Measurements from ENCODE around the gene PCARE.

PCARE gene

DNA sequence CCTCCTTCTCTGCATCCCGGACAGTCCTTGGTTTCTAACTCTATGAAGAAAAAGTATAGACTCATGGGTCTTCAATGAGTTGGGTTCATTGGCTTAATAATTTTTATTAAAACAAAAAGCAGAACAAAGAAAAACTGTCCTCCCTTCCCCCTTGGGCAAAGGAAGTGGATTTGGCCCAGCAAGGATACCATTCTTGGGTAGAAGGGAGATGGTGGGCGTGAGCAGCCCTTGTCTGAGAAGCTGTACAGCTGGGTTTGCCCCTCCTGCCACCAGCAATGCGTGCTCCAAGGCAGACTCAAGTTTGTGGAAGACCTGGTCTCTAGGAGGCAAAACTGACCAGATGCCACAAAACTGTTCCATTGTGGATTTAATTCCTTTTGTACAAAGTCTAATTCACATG is 12.7 kb downstream of the PCARE start:
- DNase-seq = no peak

DNA sequence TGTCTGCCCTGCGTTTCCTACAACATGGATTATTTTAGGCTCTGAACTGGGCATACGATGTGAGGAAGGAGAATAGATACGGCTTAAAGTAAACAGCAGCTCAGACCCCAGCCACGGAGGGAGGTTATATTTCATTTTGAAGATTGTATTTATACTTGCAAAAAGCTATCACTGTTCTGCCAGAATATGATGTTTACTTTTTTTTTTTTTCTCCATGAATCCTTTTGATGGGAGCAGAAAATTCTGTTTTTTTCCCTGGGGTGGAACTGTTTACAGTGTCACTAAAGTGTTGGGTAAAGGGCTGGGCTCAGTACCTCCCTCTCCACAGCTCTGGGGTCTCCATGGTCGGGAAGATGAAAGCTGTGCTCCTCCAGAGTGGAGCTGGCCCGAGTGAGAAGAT is 13.1 kb downstream of the PCARE start:
- no peak for DNase-seq

DNA sequence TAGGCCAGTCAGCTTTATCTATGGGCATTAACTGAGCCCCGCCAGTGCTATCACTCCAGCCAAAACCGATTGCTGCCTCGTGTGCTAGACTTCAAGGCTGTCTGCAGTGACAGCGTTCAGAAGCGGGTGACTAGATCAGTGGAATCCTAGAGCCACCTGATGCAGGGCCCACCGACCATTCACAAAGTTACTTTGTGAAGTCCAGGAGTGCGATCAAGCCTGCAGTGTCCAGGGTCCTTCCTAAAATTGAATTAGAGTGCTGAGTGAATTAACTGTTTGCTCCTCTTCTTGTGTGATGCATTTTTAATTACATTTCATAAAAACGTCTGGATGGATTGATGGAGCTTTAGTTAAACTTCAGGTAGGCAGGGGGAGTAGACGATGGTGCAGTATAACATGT is 13.9 kb downstream of the PCARE start:
- DNase-seq = no peak

DNA sequence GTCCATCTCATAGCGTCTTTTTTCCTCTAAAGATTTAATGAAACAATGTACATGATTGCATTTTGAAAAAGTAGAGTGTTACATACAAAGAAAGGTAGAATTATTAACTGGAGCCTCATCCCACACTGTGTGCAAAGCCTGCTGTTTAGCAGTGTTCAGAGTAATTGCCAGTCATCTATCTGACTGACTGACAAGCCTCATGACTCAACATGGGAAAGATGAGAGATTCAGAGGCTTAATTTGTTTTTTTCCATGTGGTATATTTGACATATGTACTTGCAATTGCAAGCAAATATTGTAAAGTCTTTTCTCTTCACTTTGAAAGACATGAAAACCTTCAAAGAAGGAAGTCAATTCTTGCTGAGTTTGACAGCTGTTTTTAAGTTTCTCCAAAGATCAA is 14.7 kb downstream of the PCARE start:
- no peak for DNase-seq

DNA sequence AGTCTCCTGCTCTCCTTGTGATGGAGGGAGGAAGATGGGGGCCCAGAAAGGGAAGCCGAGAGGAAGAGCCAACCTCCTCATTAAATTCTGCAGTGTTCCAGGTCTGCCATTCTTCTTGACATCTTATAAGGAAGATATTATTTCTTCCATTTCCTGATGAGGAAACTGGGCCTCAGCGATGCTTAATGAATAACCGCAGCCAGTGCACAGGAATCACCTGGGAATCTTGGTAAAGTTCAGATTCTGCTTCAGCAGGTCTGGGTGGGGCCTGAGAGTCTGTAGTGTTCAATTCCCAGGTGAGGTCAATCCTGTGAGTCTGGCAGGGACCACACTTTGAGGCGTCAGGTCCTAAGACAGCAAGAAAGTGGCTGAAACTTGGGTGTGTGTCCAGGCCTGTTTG is 17.3 kb downstream of the PCARE start:
- no peak for DNase-seq

DNA sequence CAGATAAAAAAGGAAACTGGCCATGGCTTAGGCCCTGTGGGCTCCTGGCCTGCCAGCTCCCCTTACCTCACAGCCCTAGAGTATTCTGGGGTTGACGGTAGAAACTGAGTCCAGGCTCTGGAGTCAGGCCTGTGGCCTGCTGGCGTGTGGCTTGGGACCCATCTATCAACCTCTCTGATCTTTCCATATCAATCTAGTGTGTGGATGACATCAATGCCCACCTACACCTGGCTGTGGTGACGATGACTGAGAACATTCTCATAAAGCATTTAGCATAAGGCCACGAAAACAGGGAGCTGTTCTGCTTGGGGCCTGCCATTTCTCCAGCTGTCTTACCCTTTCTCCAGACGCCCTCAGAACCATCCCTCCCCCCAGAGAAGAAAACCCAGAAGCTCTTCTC is 17.9 kb downstream of the PCARE start:
- DNase-seq = no peak

DNA sequence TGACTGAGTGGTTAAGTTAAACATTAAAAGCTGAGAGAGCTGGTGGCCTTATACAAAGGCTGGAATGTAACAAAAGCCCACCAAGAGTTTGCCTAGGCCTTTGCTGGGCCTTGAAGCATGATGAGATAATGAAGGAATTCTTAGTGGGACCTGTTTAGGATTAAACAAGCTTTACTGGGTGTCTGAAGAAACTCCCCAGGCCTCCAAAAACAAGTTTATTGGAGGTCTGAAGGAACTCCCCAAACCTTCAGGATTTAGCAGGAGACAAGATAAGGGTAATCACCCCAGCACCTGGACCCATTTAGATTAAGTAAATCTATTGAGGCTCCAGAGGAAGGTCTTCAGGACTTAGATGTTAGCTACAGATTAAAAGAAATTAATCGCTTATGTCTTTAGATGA is 18.7 kb downstream of the PCARE start:
- no peak for DNase-seq

DNA sequence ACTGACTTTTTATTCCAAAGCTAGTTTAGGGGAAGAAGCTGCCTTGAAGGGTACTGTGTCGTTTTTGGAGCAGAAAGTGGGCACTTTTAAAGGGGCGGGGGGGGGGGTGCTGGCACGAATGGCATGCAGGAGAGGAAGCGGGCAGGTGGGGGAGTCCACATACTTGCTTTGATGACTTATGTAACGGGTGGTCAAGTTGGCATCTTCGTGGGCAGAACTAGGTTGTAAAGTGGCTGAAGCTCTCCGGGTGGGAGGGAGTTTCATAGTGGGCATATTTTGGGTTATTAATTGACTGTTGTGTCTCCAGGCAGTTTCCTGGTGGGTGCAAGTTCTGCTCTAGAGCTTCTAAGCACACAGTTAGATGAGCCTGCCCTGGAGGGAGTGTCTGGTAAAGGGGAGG is 19.9 kb downstream of the PCARE start:
- no peak for DNase-seq

DNA sequence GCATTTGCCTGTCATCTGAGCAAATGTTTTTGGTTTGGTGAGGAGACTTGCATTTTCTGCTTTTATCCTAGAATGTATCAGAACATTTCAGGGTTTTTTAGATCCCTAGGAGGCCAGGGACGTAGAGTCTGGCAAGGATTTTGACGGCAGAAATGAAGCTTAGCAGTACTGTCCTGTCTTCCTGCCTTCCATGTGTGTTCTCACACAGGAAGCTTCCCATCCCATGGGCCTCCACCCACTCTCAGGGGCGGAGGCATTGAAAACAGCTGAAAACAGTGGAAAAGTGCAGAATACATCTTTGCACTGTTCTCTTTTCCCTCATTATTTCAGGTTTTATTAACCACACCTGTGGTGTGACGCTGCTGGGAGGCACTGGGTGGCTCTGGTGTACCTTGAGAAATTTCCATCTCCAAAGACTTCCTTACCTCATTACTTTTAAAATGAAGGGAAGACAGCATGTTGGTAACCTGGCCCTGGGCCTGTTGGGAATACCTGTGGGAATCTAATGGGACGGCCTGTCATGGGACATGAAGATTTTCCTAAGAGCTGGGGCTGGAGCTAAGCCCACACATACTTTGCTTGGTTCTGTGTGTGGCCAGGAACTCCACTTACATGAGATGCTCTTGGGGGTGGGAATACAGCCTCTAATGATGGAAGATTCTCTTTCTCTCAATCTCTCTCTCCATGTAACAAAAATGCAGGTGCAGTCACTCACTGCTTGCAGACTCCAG is 20.5 kb downstream of the PCARE start:
- DNase-seq = no peak

DNA sequence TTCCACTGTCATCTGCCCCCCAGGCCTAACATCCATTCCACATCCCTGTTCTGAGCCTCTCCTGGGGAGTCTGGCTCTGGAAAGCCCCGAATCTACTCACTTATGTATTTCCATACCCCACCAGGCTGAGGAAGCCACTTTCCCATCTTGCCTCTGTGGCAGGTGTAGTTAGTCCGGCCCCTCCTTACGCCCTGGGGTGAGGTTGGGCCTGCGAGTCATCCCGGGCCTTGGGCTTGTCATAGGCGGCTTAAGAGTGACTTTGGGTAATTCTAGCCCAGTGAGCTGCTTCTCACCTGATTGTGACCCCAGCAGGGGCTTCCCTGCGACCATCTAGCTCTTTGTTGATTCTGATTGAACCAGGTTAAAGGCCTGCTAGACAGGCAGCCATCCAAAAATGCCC is 21.1 kb downstream of the PCARE start:
- DNase-seq = no peak

DNA sequence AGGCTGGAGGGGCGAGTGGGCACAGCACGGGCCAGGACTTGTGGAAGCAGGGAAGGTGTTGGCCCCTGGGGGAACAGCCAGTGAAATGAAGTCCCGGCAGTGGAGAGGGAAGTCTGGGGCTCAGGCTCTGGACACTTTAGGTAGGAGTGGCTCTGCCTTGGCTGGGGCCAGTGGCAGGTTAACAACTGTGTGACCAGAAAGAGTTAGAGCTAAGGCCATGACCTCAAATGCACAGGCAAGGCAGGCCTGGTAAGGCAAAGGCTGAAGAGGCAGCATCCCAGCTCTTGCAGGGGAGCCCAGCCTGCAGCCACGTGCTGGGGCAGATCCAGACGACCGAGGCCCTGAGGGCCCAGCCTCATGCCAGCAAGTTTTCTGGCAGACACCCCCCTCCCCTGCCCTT is 21.5 kb downstream of the PCARE start:
- DNase-seq = no peak

DNA sequence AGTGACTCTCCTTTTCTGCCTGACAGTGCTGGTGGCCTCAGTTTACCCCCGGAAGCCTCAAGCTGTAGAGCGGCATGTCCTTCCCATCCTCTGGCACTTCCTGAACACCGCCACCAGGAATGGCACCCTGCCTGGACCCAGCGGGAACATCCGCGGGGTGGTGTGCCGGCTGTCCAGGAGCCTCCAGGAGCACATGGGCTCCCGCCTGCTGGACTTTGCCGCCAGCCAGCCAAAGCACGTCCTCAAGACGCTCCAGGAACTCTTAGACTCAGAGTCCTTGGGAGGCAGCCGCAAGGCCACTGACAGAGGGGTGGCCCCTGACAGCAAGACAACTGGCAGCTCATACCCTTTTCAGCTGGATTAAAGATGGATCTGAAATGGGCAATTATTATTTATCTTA is 22.6 kb downstream of the PCARE start:
- no peak for DNase-seq

DNA sequence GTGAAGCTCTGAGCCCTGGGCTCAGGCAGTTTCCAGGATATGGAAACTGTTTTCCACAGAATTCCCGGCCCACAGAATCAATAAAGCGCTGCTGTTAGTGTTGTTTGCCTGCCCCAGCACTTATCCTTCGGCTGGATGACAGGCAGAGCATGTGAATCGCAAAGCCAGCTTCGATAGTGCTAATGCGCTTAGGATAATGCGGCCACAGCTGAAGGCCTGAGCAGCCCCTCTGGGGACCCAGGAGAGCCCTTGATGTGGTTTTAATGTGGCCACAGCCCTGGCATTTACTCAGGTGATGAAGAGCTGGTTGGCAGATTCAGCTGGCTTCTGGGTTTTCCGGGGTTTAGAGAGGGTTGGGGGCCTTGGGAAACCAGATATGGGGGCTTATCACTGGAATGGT is 23.7 kb downstream of the PCARE start:
- DNase-seq = no peak

DNA sequence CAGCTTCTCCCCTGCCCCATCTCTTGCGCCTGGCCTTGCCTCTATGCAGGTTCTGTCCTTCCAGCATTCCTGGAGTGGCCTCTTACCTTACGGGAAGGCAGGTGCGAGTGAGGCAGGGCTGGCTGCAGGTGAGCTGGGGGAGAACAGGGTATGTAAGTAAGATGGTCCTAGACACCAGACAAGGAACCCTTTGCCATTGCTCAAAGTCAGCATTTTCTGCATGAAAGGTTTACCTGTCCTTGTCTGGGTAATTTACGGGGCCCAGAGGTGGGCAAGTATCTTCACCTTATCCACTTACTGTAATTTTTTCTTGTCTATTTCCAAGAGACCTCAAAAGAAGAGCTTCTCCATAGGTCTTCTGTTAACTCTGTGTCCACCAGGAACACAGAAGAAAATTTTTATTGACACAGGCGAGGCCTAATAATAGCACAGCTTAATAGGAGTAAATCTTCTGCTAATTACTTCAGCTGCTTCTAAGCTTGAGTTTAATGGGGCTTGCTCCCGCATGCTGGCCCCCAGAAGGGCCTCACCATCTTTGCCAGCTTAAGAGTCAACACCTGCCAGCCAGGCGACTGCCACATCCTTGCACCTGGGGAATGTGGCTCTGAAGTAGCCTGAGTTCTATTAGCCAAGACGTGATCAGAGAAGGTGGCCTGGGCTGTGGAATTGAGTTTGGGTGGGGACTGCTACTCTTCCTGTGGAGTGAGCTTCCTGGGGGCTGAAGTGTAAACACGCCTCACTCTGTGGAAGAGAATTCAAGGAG is 27.1 kb downstream of the PCARE start:
- no peak for DNase-seq

DNA sequence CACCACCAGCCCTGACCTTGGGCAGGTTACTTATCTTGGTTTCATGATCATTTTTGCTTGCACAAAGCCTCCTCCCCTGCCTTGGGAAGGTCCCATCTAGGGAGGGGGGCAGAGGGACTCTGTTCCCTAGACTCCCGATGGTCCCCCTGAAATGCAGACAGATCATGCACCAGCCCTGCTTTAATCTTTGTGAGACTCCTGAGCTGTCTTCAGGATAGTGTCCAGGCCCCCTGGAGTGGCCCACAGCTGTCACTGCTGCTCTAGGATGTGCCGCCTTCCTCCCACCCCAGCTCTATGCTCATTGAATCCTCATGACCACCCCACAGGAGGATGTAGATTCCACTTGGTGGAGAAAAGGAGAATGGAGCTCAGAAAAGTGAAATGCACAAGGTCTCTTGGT is 28.0 kb downstream of the PCARE start:
- no peak for DNase-seq

DNA sequence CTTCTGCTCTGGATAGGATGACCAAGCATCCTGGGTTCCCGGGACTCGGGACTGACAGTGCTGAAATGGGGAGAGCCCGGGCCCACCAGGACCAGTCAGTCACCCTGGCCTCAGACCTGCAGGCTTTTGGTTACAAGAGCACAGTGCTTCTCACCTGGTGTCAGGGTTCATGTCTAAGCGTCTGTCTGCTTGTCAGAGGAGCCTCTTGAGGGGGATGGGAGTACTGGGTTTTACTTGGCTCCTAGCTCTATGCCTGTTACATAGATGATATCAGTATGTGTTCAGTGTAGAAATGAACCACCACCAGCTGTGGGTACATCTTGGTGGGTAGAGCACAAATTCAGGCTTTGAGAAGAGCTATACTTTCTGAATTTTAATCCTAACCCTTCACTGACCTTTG is 29.9 kb downstream of the PCARE start:
- DNase-seq = no peak

DNA sequence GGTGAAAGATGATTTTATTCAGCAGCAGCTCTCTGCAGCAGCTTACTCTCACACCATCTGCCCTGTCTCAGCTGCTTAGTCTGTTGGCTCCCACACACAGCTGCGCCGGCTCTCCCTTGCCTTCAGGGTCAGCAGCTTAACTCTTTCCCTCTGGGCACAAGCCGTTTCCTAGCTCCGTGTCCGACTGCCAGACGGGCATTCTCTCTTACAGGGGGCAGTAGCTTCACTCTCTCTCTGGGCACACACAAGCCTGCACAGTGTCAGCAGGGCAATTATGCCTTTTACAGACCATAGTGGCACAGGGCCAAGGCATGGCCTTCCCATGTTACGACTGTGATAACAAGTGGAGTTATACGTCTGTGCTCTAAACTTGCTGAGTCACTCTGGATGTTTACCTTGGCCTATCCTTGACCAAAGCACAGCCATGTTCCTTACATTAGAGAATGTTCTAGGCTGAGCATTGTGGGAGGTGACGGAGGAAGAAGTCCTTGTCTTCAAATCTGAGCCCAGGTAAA is 31.7 kb downstream of the PCARE start:
- no peak for DNase-seq

DNA sequence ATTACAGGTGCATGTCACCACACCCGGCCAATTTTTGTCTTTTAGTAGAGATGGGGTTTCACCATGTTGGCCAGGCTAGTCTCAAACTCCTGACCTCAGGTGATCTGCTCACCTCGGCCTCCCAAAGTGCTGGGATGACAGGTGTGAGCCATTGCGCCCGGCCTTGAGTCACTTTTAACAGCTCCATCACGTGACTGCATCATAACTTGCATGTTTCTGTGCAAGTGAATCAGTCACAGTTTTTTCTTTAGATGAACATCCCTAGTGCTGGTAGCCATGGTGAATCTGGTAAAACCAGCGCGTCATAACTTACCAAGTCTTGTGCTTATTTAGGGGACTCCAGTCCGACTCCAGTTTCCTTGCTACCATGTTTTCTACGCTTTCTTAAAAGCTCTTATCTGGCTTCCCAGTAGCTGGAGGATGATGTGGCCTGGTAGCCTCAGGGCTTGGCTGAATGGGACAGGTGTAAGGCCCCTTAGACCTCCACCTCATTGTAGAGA is 33.1 kb downstream of the PCARE start:
- no peak for DNase-seq

DNA sequence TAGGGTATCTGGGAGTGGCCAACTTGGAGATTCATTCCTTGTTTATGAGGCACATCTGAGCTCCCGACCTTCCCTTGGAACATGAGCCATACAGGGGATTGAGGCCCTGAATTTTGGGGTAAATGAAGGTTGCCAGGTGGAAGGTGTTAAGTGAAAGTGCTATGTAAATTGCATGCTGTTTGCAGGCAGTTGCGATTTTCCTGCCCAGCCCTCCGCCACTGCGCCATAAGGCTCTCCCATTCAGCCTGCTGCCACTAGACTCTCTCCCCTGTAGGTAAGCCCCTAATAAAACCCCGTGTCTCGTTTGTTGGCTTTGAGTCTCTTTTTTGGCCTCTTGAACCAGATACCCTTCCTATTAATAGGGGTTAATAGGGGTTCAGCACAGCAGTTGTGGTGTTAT is 33.8 kb downstream of the PCARE start:
- no peak for DNase-seq

DNA sequence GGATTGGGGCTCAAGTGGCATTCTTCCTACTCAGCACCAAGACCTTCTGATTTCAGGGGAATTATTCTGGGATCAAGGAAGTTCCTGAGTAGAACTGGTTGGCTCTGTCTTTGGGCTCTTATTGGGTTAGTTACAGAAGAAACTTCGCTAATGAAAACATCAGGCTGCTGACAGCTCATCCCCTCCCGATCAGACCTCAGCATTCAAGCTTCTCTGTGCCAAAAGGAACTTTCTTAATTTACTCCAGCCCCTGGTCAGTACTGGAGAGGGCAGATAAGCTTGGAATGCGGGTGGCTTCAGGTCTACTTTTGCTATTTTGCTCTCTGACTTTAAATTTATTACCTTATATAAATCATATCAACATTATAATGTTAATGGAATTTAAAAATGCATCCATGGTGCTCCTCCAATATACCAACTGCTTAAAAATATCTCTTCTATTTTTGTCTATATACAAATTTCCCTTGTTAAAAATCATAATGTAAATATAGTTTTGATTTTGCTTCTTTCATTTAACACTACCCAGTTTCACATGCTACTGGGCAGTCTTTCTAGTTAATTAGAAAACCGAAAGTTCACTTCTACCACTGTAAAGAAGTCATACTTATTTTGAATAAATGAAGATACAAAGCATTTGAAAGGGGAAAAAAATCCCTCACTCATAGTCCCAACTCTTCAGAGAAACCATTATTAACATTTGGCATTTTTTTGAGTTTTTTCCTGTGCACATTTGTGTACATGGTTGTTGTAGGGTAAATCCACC is 34.4 kb downstream of the PCARE start:
- DNase-seq = no peak

DNA sequence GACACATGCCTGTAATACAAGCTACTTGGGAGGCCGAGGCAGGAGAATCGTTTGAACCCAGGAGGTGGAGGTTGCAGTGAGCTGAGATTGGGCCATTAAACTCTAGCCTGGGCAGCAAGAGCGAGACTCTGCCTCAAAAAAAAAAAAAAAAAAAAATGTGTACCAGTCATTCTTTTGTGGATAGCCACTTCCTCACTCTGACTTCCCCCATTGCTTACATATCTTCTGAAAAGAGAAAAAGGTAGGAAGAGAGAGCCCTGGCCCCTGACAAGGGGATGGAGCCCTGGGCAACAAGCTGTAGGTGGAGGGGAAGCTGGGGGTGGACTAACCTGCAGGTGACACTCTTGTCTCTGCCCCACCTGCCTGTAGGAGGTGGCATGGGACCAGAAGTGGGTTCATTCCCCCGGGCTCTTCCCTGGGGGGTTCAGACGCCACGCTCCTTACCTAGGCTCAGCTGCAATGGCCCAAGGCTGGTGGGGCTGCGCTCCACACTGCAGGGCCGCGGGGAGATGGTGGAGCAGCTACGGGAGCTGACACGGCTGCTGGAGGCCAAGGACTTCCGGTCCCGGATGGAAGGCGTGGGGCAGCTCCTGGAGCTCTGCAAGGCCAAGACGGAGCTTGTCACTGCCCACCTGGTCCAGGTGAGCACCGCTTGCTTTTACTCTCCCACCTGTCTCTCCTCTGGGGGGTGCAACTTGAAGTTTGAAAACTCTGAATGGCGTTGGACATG is 39.1 kb downstream of the PCARE start:
- DNase-seq = no peak

DNA sequence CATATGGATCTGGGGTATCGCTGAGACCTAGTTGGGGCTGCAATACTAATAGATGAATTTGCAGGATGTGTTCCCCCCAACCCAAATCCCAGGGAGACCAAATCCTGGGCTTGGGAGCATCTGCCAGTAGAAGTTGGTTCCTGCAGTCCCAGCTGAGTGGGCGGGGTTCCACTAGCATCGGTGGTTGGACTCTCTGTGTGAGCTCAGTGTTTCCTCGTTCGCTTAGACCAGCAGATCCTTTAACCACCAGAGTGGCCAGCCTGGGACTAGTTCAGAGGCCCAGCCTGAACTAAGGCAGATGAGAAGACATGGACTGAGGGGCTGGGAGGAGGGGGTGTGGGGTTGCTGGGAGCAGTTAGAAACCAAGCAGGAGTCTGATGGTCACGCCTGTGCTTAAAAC is 40.7 kb downstream of the PCARE start:
- DNase-seq = no peak

DNA sequence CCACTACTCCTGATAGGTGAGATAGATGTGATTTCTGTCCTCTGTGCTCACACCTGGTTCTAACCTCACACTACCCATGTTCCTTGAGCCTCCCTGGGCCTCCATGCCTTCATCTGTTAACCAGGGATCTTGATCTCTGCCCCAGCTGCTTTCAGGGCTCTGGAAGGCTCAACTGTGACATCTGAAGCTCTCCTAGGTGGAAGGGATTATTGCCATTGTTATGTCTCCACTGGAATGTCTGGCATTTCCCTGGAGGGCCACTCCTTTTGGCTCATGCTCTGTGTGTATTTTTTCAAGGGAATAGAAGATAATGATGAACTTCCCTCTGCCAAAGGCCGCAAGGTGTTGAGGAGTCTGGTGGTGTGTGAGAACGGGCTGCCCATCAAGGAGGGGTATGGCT is 41.2 kb downstream of the PCARE start:
- DNase-seq = no peak
